Vagina (tissue), 2 donors: Measurements from ENCODE around the gene EPHA10.

ENCODE experiments used
- POLR2A ChIP-seq, 2 donors: fragments of 450-650 bp; IDR thresholded peaks; one replicate each; pipeline ENCODE4 v1.6.1; 2017; ENCODE audit warnings: antibody characterized with exemption in 2 of 2, mild to moderate bottlenecking in 2 of 2, moderate library complexity in 2 of 2
- TF ChIP-seq, protein P1 (sequence below), 3 experiments: fragments of 450-650 bp in 2 of 3; fragments of 200-600 bp in 1 of 3; sonication (generic) in 1 of 3; IDR thresholded peaks; one replicate each; pipeline ENCODE4 v1.5.1; 2017 to 2019; ENCODE audit warnings: antibody characterized with exemption in 3 of 3, mild to moderate bottlenecking in 2 of 3, moderate library complexity in 2 of 3

DNA sequence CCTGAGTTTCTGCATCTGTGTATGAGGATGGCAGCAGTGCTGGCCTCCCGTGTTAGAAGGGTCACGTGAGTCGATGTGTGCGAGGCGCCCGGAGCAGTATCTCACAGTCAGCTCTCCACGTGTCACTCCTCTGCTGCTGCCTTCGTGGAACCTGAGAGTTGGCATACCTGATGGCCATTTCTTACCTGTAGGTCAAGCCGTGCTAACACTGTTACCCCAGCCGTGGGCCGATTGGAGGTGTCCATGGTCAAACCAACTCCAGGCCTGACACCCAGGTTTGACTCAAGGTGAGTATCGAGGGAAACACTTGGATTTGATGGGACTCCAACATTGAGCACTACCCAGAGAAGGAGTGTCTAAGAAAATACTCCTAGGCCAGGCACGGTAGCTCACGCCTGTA, 61.9 kb downstream of the EPHA10 start:
- TF ChIP-seq POLR2A (IDR thresholded peaks at IDR 0.05): no peak
- TF ChIP-seq, protein P1, sequence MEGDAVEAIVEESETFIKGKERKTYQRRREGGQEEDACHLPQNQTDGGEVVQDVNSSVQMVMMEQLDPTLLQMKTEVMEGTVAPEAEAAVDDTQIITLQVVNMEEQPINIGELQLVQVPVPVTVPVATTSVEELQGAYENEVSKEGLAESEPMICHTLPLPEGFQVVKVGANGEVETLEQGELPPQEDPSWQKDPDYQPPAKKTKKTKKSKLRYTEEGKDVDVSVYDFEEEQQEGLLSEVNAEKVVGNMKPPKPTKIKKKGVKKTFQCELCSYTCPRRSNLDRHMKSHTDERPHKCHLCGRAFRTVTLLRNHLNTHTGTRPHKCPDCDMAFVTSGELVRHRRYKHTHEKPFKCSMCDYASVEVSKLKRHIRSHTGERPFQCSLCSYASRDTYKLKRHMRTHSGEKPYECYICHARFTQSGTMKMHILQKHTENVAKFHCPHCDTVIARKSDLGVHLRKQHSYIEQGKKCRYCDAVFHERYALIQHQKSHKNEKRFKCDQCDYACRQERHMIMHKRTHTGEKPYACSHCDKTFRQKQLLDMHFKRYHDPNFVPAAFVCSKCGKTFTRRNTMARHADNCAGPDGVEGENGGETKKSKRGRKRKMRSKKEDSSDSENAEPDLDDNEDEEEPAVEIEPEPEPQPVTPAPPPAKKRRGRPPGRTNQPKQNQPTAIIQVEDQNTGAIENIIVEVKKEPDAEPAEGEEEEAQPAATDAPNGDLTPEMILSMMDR (IDR thresholded peaks at IDR 0.05): no peak
